RWPE2 (cell line): ENCODE data around the gene IGSF21.

Experiments
- ATAC-seq: fragments of 200-7000 bp; cut with Tn5 transposase; 3 replicates; pipeline ENCODE4 v1.9.1; 2021; ENCODE audit warnings: low read depth
- DNase-seq: peaks from one replicate; pipeline ENCODE4 v3.0.0-alpha.2; 2020; ENCODE audit warnings: low spot score
- H3K27ac ChIP-seq: fragments of 450-650 bp; 2 replicates; pipeline ENCODE4 v1.5.1; 2017; ENCODE audit warnings: mild to moderate bottlenecking; ENCODE audit not compliant: poor library complexity, severe bottlenecking
- H3K27me3 ChIP-seq: fragments of 250-450 bp; sonication (Bioruptor Pico); 2 replicates; pipeline ENCODE4 v1.5.1; 2021; ENCODE audit warnings: mild to moderate bottlenecking, moderate library complexity; ENCODE audit not compliant: insufficient read depth, poor library complexity, severe bottlenecking
- H3K36me3 ChIP-seq: fragments of 250-450 bp; sonication (Bioruptor Pico); 2 replicates; pipeline ENCODE4 v1.5.1; 2020; ENCODE audit warnings: low read depth, mild to moderate bottlenecking, moderate library complexity
- H3K4me1 ChIP-seq: fragments of 250-450 bp; sonication (Bioruptor Pico); 2 replicates; pipeline ENCODE4 v1.5.1; 2021; ENCODE audit warnings: mild to moderate bottlenecking, moderate library complexity; ENCODE audit not compliant: insufficient read depth, poor library complexity, severe bottlenecking
- H3K4me3 ChIP-seq: fragments of 250-450 bp; sonication (Bioruptor Pico); 2 replicates; pipeline ENCODE4 v1.5.1; 2021; ENCODE audit warnings: mild to moderate bottlenecking, moderate library complexity; ENCODE audit not compliant: severe bottlenecking
- H3K9me3 ChIP-seq: fragments of 250-450 bp; sonication (Bioruptor Pico); 2 replicates; pipeline ENCODE4 v1.5.1; 2021; ENCODE audit warnings: mild to moderate bottlenecking, moderate library complexity; ENCODE audit not compliant: severe bottlenecking
- TF ChIP-seq, protein P1 (sequence below): fragments of 450-650 bp; IDR thresholded peaks from one replicate; pipeline ENCODE4 v1.5.1; 2017; ENCODE audit warnings: mild to moderate bottlenecking, moderate library complexity; ENCODE audit not compliant: poor library complexity, severe bottlenecking

IGSF21 gene

DNA sequence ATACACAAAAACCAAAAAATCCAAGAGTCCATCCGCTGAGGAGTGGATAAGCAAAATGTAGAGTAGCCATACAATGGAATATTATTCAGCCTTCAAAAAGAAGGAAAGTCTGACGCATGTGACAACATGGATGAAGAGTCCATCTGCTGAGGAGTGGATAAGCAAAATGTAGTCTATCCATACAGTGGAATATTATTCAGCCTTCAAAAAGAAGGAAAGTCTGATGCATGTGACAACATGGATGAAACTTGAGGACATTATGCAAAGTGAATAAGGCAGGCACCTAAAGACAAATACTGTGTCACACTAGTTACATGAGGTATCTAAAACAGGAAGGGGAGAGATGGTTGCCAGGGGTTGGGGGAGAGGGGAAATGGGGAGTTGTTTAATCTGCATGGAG is 14.0 kb upstream of the IGSF21 start:
- Histone ChIP-seq H3K4me1 (no peaks in the 10 kb centered on the region), H3K36me3 (no peaks in the 10 kb centered on the region), H3K27ac (no peak overlapping the region), H3K27me3 (peaks cover 1% of the 10 kb centered on the region), H3K4me3 (no peak overlapping the region), H3K9me3 (no peaks in the 10 kb centered on the region)
- DNase-seq (no peak), ATAC-seq (no peak)
- TF ChIP-seq, protein P1, sequence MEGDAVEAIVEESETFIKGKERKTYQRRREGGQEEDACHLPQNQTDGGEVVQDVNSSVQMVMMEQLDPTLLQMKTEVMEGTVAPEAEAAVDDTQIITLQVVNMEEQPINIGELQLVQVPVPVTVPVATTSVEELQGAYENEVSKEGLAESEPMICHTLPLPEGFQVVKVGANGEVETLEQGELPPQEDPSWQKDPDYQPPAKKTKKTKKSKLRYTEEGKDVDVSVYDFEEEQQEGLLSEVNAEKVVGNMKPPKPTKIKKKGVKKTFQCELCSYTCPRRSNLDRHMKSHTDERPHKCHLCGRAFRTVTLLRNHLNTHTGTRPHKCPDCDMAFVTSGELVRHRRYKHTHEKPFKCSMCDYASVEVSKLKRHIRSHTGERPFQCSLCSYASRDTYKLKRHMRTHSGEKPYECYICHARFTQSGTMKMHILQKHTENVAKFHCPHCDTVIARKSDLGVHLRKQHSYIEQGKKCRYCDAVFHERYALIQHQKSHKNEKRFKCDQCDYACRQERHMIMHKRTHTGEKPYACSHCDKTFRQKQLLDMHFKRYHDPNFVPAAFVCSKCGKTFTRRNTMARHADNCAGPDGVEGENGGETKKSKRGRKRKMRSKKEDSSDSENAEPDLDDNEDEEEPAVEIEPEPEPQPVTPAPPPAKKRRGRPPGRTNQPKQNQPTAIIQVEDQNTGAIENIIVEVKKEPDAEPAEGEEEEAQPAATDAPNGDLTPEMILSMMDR, result no peak

DNA sequence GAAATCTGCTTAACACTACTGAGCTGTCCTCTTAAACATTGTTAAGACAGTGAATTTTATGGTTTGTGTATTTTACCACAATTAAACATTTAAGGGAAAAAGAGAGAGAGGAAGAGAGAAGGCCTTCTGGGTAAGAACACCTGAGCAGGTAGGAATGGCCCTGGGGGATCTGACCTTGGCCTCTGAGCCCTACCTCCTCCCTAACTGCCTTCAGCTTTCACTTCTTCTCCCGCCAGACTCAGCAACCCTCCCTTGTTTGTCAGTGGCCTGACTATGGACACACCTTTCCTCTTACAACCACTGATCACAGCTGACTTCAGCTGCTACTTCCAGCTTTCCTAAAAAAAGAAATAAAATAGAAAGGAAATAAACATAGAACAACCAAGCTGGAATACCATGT is 13.5 kb upstream of the IGSF21 start:
- no peak overlapping the region for H3K27ac ChIP-seq
- no peaks in the 10 kb centered on the region for H3K4me1 ChIP-seq
- H3K27me3 ChIP-seq, result no peaks in the 10 kb centered on the region
- H3K36me3 ChIP-seq, result no peaks in the 10 kb centered on the region
- DNase-seq (no peak), ATAC-seq (no peak)
- H3K4me3 ChIP-seq, result no peak overlapping the region
- TF ChIP-seq, protein P1, result no peak
- H3K9me3 ChIP-seq, result no peaks in the 10 kb centered on the region

DNA sequence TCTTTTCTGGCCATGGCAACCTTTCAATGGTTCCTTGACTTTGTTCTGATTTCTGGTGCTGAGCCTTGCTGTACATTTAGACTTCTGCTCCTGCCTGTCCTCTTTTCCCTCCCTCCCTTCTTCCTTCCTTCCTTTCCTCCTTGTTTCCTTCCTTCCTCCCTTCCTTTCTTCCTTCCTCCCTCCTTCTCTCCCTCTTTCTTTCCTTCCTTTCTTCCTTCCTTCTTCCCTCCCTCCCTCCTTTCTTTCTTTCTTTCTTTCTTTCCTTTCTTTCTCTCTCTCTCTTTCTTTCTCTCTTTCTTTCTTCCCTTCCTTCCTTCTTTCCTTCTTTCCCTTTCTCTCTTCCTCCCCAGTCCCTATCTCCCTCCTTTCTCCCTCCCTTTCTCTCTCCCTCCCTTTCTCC is 10.4 kb upstream of the IGSF21 start:
- Histone ChIP-seq H3K27me3 (no peaks in the 10 kb centered on the region), H3K27ac (no peak overlapping the region), H3K9me3 (no peaks in the 10 kb centered on the region), H3K36me3 (no peaks in the 10 kb centered on the region), H3K4me1 (no peaks in the 10 kb centered on the region), H3K4me3 (no peak overlapping the region)
- ATAC-seq, result no peak
- TF ChIP-seq, protein P1, result no peak
- no peak for DNase-seq

DNA sequence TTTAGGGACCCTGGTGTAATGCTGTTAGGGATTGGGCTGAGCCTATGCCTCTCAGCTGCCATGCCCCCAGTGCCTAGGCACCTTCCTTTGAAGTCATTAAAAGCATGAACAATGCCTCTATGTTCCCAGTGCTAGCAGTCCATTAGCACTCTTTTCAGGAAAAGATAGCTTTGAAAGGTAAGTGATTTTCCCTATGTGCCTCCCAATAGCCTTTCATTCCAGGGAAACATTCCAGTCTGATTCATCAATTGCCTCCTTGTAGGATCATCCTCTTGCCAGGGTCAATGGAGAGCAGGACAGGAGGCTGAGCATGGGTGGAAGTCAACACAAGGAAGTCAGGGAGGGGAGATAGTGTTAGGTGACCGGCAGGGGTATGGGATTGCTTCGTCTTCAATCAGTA is 8.6 kb upstream of the IGSF21 start:
- ATAC-seq, result no peak
- DNase-seq, result no peak
- no peaks in the 10 kb centered on the region for H3K4me1 ChIP-seq
- H3K4me3 ChIP-seq, result no peak overlapping the region
- peaks cover under 1% of the 10 kb centered on the region for H3K27me3 ChIP-seq
- no peaks in the 10 kb centered on the region for H3K9me3 ChIP-seq
- TF ChIP-seq, protein P1, result no peak
- no peak overlapping the region for H3K27ac ChIP-seq
- H3K36me3 ChIP-seq, result no peaks in the 10 kb centered on the region

DNA sequence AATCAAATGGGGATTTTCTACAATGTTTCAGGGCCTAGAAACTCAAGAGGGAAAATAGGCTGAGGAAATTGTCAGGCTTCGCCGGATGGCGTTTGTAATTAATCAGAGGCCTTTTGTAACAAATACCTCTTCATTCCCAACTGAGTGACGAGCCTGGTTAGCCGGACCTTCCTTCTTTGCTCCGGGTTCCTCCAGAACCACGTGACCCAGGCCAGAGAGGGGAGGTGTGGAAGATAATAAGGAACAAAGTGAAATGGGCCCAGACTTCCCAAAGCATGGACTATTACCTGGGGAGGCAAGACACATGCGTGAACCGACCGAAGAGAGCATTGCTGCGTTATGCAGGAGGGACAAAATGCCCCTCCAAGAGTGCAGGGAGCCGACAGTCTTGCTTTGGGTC is 7.5 kb upstream of the IGSF21 start:
- H3K27ac ChIP-seq, result no peak overlapping the region
- no peaks in the 10 kb centered on the region for H3K4me1 ChIP-seq
- ATAC-seq (no peak), DNase-seq (no peak)
- H3K27me3 ChIP-seq, result peaks cover 5% of the 10 kb centered on the region
- H3K36me3 ChIP-seq, result no peaks in the 10 kb centered on the region
- no peaks in the 10 kb centered on the region for H3K9me3 ChIP-seq
- TF ChIP-seq, protein P1, result no peak
- no peak overlapping the region for H3K4me3 ChIP-seq
